IPS-NIHi11 (cell line): ENCODE results near the gene RBM34.

Experiments
- DNase-seq: peaks from one replicate; pipeline ENCODE4 v3.0.0; 2012; ENCODE audit warnings: mixed read lengths, low spot score

Gene RBM34

GRCh38 chr1:235156265-235156664 lies 4.8 kb downstream of the RBM34 start:
- DNase-seq = no peak

- no peak for DNase-seq
These were observed 8.8 kb downstream of the RBM34 start for GRCh38 chr1:235152235-235152634.

- no peak for DNase-seq
These were observed 10.0 kb downstream of the RBM34 start for GRCh38 chr1:235151033-235151432.

- DNase-seq = no peak
These were observed 11.2 kb downstream of the RBM34 start for GRCh38 chr1:235149824-235150223.

GRCh38 chr1:235147269-235147668 lies 13.8 kb downstream of the RBM34 start:
- DNase-seq = no peak

- no peak for DNase-seq
These were observed 15.4 kb downstream of the RBM34 start for GRCh38 chr1:235145639-235146038.

- no peak for DNase-seq
These were observed 18.1 kb downstream of the RBM34 start for GRCh38 chr1:235142991-235143390.

GRCh38 chr1:235139315-235139714 lies 21.7 kb downstream of the RBM34 start:
- DNase-seq = no peak

GRCh38 chr1:235138821-235139220 lies 22.2 kb downstream of the RBM34 start:
- DNase-seq = no peak

GRCh38 chr1:235136111-235136510 lies 24.9 kb downstream of the RBM34 start:
- no peak for DNase-seq

GRCh38 chr1:235134171-235134570 lies 26.9 kb downstream of the RBM34 start:
- DNase-seq = no peak

GRCh38 chr1:235133086-235133485 lies 28.0 kb downstream of the RBM34 start:
- DNase-seq = no peak

GRCh38 chr1:235131961-235132360 lies 29.1 kb downstream of the RBM34 start:
- no peak for DNase-seq

- no peak for DNase-seq
These were observed 30.2 kb downstream of the RBM34 start for GRCh38 chr1:235130766-235131270.

- no peak for DNase-seq
These were observed 31.1 kb downstream of the RBM34 start for GRCh38 chr1:235129774-235130570.

GRCh38 chr1:235128456-235129328 lies 32.4 kb downstream of the RBM34 start, which contains the start of gene TOMM20:
Gene TOMM20, minus strand, starts transcription at chr1:235128837. Its CDS starts 122 bp downstream, at chr1:235128715.
- peak; percentile 97 for DNase-seq

- no peak for DNase-seq
These were observed 33.2 kb downstream of the RBM34 start for GRCh38 chr1:235127732-235128455.

GRCh38 chr1:235127203-235127602 lies 33.8 kb downstream of the RBM34 start:
- DNase-seq = no peak

GRCh38 chr1:235124665-235125064 lies 36.4 kb downstream of the RBM34 start:
- DNase-seq = no peak

- DNase-seq = no peak
These were observed 36.9 kb downstream of the RBM34 start for GRCh38 chr1:235124111-235124510.

- DNase-seq = no peak
These were observed 38.7 kb downstream of the RBM34 start for GRCh38 chr1:235122348-235122747.
